Ramos (cell line): ENCODE results near the gene IGLL5.

Source experiments
- in situ Hi-C: fragments of 300-500 bp; cut with MboI; formaldehyde crosslinking; loops from one replicate; pipeline ENCODE4 v1.14.3; 2022; ENCODE audit warnings: low sequenced_read_pairs; ENCODE audit not compliant: unreplicated experiment

Gene IGLL5

GRCh38 chr22:22857607-22858558, 29.7 kb upstream of the IGLL5 start:
- in situ Hi-C loops: no loop called here

GRCh38 chr22:22858559-22858937, 29.1 kb upstream of the IGLL5 start:
- in situ Hi-C loops: no loop called here

- in situ Hi-C loops: no loop called here
Measured at GRCh38 chr22:22863001-22863400, 24.6 kb upstream of the IGLL5 start.

DNA sequence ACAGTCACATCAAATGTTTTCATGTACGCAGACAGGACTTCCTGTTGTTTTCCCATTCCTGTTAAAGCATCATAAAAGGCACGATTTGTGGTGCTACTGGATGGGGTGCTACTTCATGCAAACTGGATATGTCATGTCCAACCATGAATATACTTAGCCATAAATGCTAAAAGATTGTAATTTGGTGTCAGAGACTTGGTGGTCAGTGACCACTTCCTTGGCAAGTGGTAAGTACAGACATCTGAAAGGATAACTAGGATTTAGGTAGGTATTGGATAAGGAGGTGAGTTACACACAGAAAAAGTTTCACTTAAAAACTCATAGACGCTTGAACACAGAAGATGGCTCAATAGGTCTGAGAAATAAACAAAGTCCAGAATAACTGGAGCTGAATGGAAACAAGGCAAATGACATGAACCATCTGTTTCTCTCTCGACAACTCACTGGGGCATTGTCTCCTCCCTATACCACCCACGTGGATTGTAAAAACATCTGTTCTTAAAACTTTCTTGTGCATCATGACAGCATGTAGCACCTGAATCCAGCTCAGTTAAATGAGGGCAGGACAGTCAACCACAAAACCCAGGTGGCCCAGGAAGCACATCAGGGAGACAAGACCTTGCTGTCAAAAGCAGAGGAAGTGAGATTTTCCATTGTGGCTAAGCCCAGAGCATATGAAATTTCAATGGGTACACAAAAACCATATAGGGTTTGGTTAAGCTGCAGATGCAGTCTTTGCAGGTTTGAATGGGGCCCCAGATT, 22.1 kb upstream of the IGLL5 start:
- in situ Hi-C loops: no loop called here

DNA sequence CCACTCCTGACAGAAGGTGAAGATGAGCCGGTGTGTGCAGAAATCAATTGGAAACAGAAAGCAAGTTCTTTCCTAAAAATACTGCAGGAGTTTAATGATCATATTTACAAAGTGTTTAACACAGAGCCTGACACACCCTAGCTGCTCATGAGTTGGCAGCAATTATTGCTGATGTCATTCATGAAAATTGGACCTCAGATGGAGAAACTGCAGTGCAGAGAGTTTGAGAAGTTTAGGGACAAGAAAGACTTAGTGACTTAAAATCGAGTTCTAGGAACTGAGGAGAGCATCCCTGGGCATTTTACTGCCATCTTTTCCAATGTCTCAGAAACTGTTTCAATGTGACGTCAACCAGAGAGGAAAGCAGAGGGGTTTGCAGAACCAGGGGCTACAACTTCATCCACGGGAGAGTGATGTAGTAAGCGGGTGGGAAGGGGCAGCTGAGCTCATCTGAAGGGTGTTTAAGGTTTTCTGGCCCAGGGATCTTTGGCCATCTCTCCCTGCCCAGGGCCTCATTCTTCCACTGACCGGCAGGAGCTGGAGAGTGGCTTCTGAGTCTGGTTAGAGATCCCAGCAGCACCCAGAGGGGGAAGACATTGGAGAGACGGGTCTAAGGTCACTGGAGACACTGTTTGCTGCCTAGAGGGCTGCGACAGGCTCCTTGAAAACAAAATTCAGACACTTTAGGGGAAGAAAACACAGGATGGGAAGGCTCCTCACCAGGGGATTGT, 21.1 kb upstream of the IGLL5 start:
- in situ Hi-C loops: no loop called here

DNA sequence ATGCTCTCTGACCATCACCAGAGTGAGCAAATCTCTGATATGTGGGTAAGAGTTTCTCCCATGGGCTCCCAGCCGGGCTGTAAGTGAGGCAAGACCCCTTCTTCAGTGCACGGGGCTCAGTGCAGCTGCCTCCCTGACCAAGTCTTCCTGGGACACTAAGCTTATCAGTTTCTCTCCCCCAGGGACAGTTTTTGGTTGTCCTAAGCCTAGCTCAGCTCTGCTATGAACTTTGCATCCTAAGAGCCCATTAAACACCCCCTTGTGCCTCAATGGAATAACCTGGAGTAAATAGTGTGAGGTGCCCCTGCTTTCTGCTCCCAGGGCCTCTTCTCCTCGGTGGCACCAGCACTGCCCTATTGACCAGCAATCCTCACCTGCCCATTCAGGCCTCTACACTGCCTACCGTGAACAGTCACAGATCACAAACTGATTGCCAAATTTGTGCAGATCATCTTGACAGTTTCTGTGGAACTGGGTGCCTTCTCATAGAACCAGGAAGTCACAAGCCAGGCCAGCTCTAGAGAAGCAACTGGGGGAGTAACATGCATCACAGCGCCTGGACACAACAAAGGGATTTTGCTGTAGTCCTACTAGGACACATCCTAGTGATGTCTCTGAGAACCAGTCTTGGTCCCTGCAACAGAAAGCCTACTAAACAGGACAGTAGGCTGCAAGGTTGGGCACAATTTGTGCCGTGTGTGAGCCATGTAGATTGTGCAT, 19.5 kb upstream of the IGLL5 start:
- in situ Hi-C loops: no loop called here

GRCh38 chr22:22870577-22871404, 16.8 kb upstream of the IGLL5 start:
- in situ Hi-C loops: no loop called here

DNA sequence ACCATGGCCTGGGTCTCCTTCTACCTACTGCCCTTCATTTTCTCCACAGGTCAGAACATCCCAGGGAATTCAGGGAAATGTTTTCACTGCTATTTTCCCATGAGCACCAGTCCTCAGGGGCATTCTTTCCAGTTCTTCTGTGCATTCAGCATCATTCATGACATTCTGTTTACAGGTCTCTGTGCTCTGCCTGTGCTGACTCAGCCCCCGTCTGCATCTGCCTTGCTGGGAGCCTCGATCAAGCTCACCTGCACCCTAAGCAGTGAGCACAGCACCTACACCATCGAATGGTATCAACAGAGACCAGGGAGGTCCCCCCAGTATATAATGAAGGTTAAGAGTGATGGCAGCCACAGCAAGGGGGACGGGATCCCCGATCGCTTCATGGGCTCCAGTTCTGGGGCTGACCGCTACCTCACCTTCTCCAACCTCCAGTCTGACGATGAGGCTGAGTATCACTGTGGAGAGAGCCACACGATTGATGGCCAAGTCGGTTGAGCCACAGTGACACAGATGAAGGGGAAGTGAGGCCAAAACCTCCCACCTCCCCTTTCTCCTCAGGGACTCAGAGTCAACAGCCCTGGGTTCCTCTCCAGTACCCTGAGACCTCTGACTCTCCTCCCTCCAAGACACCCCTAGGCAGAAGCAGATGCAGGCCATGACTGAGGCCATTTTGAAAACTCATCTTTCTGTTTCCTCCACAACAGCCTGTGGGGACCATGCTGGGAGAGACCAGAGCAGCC, 15.9 kb upstream of the IGLL5 start:
- in situ Hi-C loops: no loop called here

GRCh38 chr22:22872722-22873708, 14.6 kb upstream of the IGLL5 start:
- in situ Hi-C loops: no loop called here

DNA sequence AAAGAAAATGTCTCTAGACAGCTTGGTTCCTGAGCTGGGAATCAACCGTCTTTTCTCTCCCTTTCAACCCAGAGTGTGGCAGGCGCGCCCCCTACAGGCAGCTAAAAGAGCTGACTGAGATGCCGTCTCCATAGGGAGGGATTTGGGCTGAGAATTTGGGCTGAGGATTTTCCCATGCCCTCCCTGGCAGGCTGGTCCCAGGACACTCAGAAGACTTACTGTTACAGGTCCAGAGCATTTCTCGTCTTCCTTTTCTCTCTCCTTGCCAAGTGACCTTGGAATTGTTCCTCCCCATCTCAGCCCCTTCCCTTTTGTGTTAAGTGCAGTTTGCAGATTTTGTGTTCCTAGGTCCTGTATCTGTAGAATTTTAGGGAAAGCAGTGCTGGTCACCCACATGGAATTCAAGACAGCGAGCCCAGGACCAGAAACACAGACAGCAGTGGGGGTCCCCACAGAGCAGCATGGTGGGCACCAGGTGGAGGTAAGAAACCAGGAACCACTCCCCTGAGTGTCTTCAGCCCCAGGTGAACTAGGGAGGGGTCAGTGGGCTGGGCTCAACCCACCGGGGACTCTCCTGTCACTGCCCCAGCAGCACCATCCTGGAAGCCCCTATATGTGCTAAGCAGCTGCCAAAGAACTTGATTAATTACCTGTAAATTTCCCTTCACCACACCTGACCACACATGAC, 9.9 kb upstream of the IGLL5 start:
- in situ Hi-C loops: no loop called here

- in situ Hi-C loops: no loop called here
Measured at GRCh38 chr22:22878211-22878570, 9.4 kb upstream of the IGLL5 start.

DNA sequence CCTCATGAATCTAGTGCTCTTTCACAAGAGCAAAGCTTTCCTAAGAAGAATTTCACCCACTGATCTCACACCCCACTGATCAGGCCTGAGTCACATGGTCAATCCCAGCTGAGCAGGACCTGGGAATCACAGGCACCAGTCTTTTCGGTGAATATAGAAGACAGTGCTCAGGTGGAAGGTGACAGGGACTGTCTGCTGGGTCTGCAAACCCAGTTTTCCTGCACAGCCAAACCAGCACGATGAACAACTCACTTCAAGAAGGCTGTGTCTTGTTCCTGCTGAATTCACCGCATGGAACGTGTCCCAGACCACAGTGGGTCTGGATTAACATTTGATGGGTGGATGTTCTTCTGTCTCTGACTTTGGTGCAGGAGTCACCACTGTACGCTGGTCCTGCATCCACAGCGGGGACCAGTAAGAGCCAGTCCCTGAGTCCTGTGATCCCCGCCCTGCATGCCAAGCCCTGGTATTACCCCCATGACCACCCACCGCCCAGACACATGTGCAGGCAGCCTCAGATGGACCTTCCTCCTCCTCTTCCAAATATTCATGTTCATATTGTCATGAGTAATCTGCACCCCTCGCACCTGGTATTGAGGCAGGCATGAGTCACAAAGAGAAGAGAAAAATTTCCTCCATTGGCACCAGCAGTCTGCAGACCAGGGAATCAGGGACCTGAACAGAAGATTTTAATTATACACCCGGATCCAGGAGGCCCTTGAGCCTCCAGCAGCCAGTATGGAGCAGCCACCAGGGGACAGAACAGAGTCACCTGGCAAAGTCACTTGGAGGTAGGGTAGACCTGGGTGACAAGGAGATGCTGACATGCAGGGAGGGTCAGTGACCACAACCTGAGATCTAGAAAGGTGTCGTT, 8.6 kb upstream of the IGLL5 start:
- in situ Hi-C loops: no loop called here

GRCh38 chr22:22879675-22880155, 7.9 kb upstream of the IGLL5 start:
- in situ Hi-C loops: no loop called here

DNA sequence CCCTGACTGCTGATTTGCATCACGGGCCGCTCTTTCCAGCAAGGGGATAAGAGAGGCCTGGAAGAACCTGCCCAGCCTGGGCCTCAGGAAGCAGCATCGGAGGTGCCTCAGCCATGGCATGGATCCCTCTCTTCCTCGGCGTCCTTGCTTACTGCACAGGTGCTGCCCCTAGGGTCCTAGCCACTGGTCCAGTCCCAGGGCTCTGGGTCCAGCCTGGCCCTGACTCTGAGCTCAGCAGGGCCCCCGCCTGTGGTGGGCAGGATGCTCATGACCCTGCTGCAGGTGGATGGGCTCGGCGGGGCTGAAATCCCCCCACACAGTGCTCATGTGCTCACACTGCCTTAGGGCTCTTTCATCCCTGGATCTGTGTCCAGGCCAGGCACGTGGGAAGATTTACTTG, 7.0 kb upstream of the IGLL5 start:
- in situ Hi-C loops: no loop called here

- in situ Hi-C loops: no loop called here
Measured at GRCh38 chr22:22881116-22882000, 6.3 kb upstream of the IGLL5 start.
